GM12873 (cell line): ENCODE results near the gene IARS2.

Experiments
- CTCF ChIP-seq: IDR thresholded peaks from 2 replicates; pipeline ENCODE4 v1.5.1; 2012; ENCODE audit warnings: low read depth, mild to moderate bottlenecking, moderate library complexity, low read length, control low read depth; ENCODE audit not compliant: insufficient read depth; ENCODE audit errors: missing control alignments

IARS2 gene

GRCh38 chr1:220094016-220094911, at the start of gene IARS2:
Gene IARS2, plus strand, starts transcription at chr1:220094132. Its CDS starts 85 bp downstream, at chr1:220094217.
- no peak for TF ChIP-seq CTCF

- TF ChIP-seq CTCF, result no peak
These were observed 49.1 kb upstream of the IARS2 start for GRCh38 chr1:220044678-220045355.

GRCh38 chr1:220045356-220046051, 48.4 kb upstream of the IARS2 start:
- no peak for TF ChIP-seq CTCF

- TF ChIP-seq CTCF, result peak; percentile 71
These were observed 47.6 kb upstream of the IARS2 start, which contains the start of gene EPRS1 for GRCh38 chr1:220046052-220046930. Gene EPRS1, minus strand, starts transcription at chr1:220046505. Its CDS starts 117 bp downstream, at chr1:220046388.

- TF ChIP-seq CTCF, result no peak
These were observed 37.6 kb upstream of the IARS2 start for GRCh38 chr1:220056374-220056773.

GRCh38 chr1:220060876-220061275, 33.1 kb upstream of the IARS2 start:
- no peak for TF ChIP-seq CTCF
